ENCODE data around the gene RGS19. TPM values are rescaled to one million over a fixed set of nuclear protein-coding genes. Genes with fewer than 3 reads are reported as not detected.

Gene RGS19
- total RNA-seq, 1 experiment from 2014 or later = 12.8 TPM

- no peak overlapping the region for H3T11ph ChIP-seq (ENCODE audit: low read length)
- H3K27me3 ChIP-seq (ENCODE audit: insufficient read depth, low read length) = no peaks in the 10 kb centered on the region
- H3K9me3 ChIP-seq (ENCODE audit: control insufficient read depth, low read depth, low read length) = no peaks in the 10 kb centered on the region
- H4K20me1 ChIP-seq (ENCODE audit: control insufficient read depth, insufficient read depth, insufficient read length) = no peaks in the 10 kb centered on the region
- no peak for DNase-seq
- H4K91ac ChIP-seq (ENCODE audit: insufficient read length, low read depth, low read length) = no peak overlapping the region
- H2BK20ac ChIP-seq (ENCODE audit: low read depth, low read length, poor library complexity, severe bottlenecking) = no peak overlapping the region
- H3K18ac ChIP-seq (ENCODE audit: insufficient read length, low read depth, low read length) = no peak overlapping the region
- Mint-ChIP-seq H3K27me3 (ENCODE audit: low read depth) (no peaks in the 10 kb centered on the region), H3K4me1 (no peaks in the 10 kb centered on the region), H3K4me3 (no peak overlapping the region), H3K36me3 (ENCODE audit: insufficient read depth in 1 of 3, low read depth in 3 of 3) (peaks cover 46 to 91% (median 85%) of the 10 kb centered on the region in 3 experiments), H3K9me3 (no peaks in the 10 kb centered on the region; a peak in 1 of 5 replicates), H3K27ac (no peak overlapping the region)
- H3K14ac ChIP-seq (ENCODE audit: insufficient read depth, low read length) = no peak overlapping the region
- no peak overlapping the region for H3K27ac ChIP-seq (ENCODE audit: insufficient read length, low read depth, low read length)
- no peak overlapping the region for H4K8ac ChIP-seq (replicated peaks; ENCODE audit: insufficient read length, low read depth, low read length)
- no peak overlapping the region for H2AFZ ChIP-seq (ENCODE audit: low read length)
- no peak overlapping the region for H4K5ac ChIP-seq (ENCODE audit: insufficient read length, low read depth, low read length)
- no peak overlapping the region for H2BK12ac ChIP-seq (ENCODE audit: insufficient read length, low read depth, low read length)
- no peak overlapping the region for H2BK15ac ChIP-seq (ENCODE audit: low read depth, low read length)
- H3K9ac ChIP-seq (ENCODE audit: extremely low read depth, insufficient read length, low read length) = no peak overlapping the region
- H3K4me2 ChIP-seq (ENCODE audit: insufficient read depth, insufficient read length, low read length) = no peak overlapping the region
- H3K56ac ChIP-seq (ENCODE audit: insufficient read length, low read depth, low read length) = no peak overlapping the region
- H3K23me2 ChIP-seq (ENCODE audit: insufficient read length, low read depth, low read length, poor library complexity, severe bottlenecking) = no peaks in the 10 kb centered on the region
- no CpG with 5 or more reads among the region's 29 CpGs for WGBS (ENCODE audit: extremely low coverage, insufficient read length, low lambda C conversion rate)
- H3K4ac ChIP-seq (ENCODE audit: low read depth, low read length) = no peak overlapping the region
- H3K23ac ChIP-seq (ENCODE audit: insufficient read length, low read depth, low read length) = no peak overlapping the region
- no peak overlapping the region for H2AK5ac ChIP-seq (ENCODE audit: insufficient read length, low read length)
- H2BK5ac ChIP-seq (ENCODE audit: insufficient read length, low read length) = no peak overlapping the region
- no peaks in the 10 kb centered on the region for H3K79me1 ChIP-seq (ENCODE audit: insufficient read depth, low read depth, low read length, poor library complexity, severe bottlenecking)
- no peak for TF ChIP-seq CTCF (conservative IDR thresholded peaks at IDR 0.05)
- no peak overlapping the region for H2BK120ac ChIP-seq (ENCODE audit: low read depth, low read length, poor library complexity, severe bottlenecking)
- H3K79me2 ChIP-seq (ENCODE audit: insufficient read depth, low read length) = no peaks in the 10 kb centered on the region
- no peaks in the 10 kb centered on the region for H3K4me1 ChIP-seq (ENCODE audit: insufficient read depth, low read length)
Measured at GRCh38 chr20:64025826-64026412, 53.4 kb downstream of the RGS19 start.

Data from H9 (cell line).